HG03432 (cell line): ENCODE measurements around the gene SLC34A1.

Experiments
- ATAC-seq: cut with Tn5 transposase; IDR thresholded peaks from one replicate; pipeline ENCODE4 v1.9.1; 2021; ENCODE audit warnings: mild to moderate bottlenecking, moderate library complexity; ENCODE audit not compliant: unreplicated experiment

The SLC34A1 gene

GRCh38 chr5:177430140-177430951, 46.1 kb downstream of the SLC34A1 start:
- no peak for ATAC-seq

- ATAC-seq = no peak
These were observed 46.7 kb downstream of the SLC34A1 start for GRCh38 chr5:177430972-177431316.

GRCh38 chr5:177431317-177432142, 47.3 kb downstream of the SLC34A1 start:
- ATAC-seq = peak; percentile 44

GRCh38 chr5:177432143-177432838, 48.1 kb downstream of the SLC34A1 start:
- ATAC-seq = no peak

- ATAC-seq = no peak
These were observed 48.8 kb downstream of the SLC34A1 start for GRCh38 chr5:177432839-177433657.

GRCh38 chr5:177433658-177434217, 49.5 kb downstream of the SLC34A1 start:
- ATAC-seq = no peak

GRCh38 chr5:177434437-177434836, 50.2 kb downstream of the SLC34A1 start:
- no peak for ATAC-seq

- no peak for ATAC-seq
These were observed 50.9 kb downstream of the SLC34A1 start for GRCh38 chr5:177434942-177435738.

GRCh38 chr5:177435847-177436536, 51.8 kb downstream of the SLC34A1 start:
- ATAC-seq = no peak

- no peak for ATAC-seq
These were observed 53.4 kb downstream of the SLC34A1 start for GRCh38 chr5:177437623-177438022.

GRCh38 chr5:177438468-177438867, 54.2 kb downstream of the SLC34A1 start:
- ATAC-seq = no peak

GRCh38 chr5:177439518-177440053, 55.4 kb downstream of the SLC34A1 start:
- ATAC-seq = no peak

GRCh38 chr5:177440211-177440989, 56.2 kb downstream of the SLC34A1 start:
- ATAC-seq = no peak

GRCh38 chr5:177440990-177441780, 57.0 kb downstream of the SLC34A1 start:
- no peak for ATAC-seq

- no peak for ATAC-seq
These were observed 58.0 kb downstream of the SLC34A1 start for GRCh38 chr5:177442066-177442826.
